Measurements from ENCODE around the gene ETV5. TPM values are rescaled to one million over a fixed set of nuclear protein-coding genes. Genes with fewer than 3 reads are reported as not detected.

ETV5 gene
- total RNA-seq (ENCODE audit: unreplicated experiment), result 40.6 TPM
- long read RNA-seq, full-length matches to known transcripts, result 8 of 11 reads
- long read RNA-seq, partial matches to known transcripts, result 1 of 11 reads
- long read RNA-seq, other reads (novel, unspliced or antisense), result 2 of 11 reads

GRCh38 chr3:186108941-186109865 lies at the start of gene ETV5:
TSS of gene ETV5 (minus strand) at chr3:186109089. CDS start at chr3:186105868, 3,221 bp downstream.
- TF ChIP-seq CTCF (IDR thresholded peaks at IDR 0.05; ENCODE audit: unreplicated experiment), result no peak
- Mint-ChIP-seq H3K9me3 (ENCODE audit: unreplicated experiment) (no peaks in the 10 kb centered on the region), H3K4me3 (ENCODE audit: unreplicated experiment) (peak within 1 kb of the TSS; percentile 98), H3K36me3 (ENCODE audit: low read depth, unreplicated experiment) (peaks cover 5% of the 10 kb centered on the region), H3K4me1 (ENCODE audit: unreplicated experiment) (peaks cover 30% of the 10 kb centered on the region), H3K27me3 (ENCODE audit: unreplicated experiment) (peaks cover 21% of the 10 kb centered on the region), H3K27ac (ENCODE audit: unreplicated experiment) (peak within 1 kb of the TSS; percentile 98)
- peak; percentile 98 for DNase-seq (ENCODE audit: low spot score)

- no peak for DNase-seq (ENCODE audit: low spot score)
- Mint-ChIP-seq H3K36me3 (ENCODE audit: low read depth, unreplicated experiment) (peaks cover 4% of the 10 kb centered on the region), H3K4me3 (ENCODE audit: unreplicated experiment) (no peak overlapping the region), H3K9me3 (ENCODE audit: unreplicated experiment) (no peaks in the 10 kb centered on the region), H3K27me3 (ENCODE audit: unreplicated experiment) (no peaks in the 10 kb centered on the region), H3K4me1 (ENCODE audit: unreplicated experiment) (peaks cover 18% of the 10 kb centered on the region), H3K27ac (ENCODE audit: unreplicated experiment) (no peak overlapping the region)
- no peak for TF ChIP-seq CTCF (IDR thresholded peaks at IDR 0.05; ENCODE audit: unreplicated experiment)
Measured at GRCh38 chr3:186154641-186155040, 45.8 kb upstream of the ETV5 start.

- DNase-seq (ENCODE audit: low spot score), result no peak
- Mint-ChIP-seq H3K36me3 (ENCODE audit: low read depth, unreplicated experiment) (peaks cover 4% of the 10 kb centered on the region), H3K4me1 (ENCODE audit: unreplicated experiment) (peaks cover 29% of the 10 kb centered on the region), H3K27me3 (ENCODE audit: unreplicated experiment) (no peaks in the 10 kb centered on the region), H3K4me3 (ENCODE audit: unreplicated experiment) (no peak overlapping the region), H3K9me3 (ENCODE audit: unreplicated experiment) (no peaks in the 10 kb centered on the region), H3K27ac (ENCODE audit: unreplicated experiment) (no peak overlapping the region)
- TF ChIP-seq CTCF (IDR thresholded peaks at IDR 0.05; ENCODE audit: unreplicated experiment), result no peak
Measured at GRCh38 chr3:186152889-186153292, 44.0 kb upstream of the ETV5 start.

GRCh38 chr3:186152361-186152798 lies 43.5 kb upstream of the ETV5 start:
- Mint-ChIP-seq H3K36me3 (ENCODE audit: low read depth, unreplicated experiment) (peaks cover 4% of the 10 kb centered on the region), H3K4me3 (ENCODE audit: unreplicated experiment) (no peak overlapping the region), H3K27ac (ENCODE audit: unreplicated experiment) (no peak overlapping the region), H3K27me3 (ENCODE audit: unreplicated experiment) (no peaks in the 10 kb centered on the region), H3K4me1 (ENCODE audit: unreplicated experiment) (peaks cover 29% of the 10 kb centered on the region), H3K9me3 (ENCODE audit: unreplicated experiment) (no peaks in the 10 kb centered on the region)
- no peak for DNase-seq (ENCODE audit: low spot score)
- TF ChIP-seq CTCF (IDR thresholded peaks at IDR 0.05; ENCODE audit: unreplicated experiment), result no peak
